OCI-LY7 (cell line): ENCODE data around the gene SLC37A1. TPM values are rescaled to one million over a fixed set of nuclear protein-coding genes. Genes with fewer than 3 reads are reported as not detected.

Experiments used
- BruUV-seq: library from RNA; stranded (reverse); fragments of 400-500 nt; replicated peaks from 2 replicates; lab custom pipeline; 2021; lab: Mats Ljungman, UMichigan
- CTCF ChIA-PET: fragments of 300-600 bp; sonication (Branson Sonifier 250); formaldehyde crosslinking; loops from one replicate; lab custom pipeline; 2022; ENCODE audit warnings: antibody characterized with exemption; ENCODE audit not compliant: unreplicated experiment; lab: Charles Lee
- POLR2A ChIA-PET: fragments of 300-600 bp; sonication (Branson Sonifier 250); formaldehyde crosslinking; loops from one replicate; lab custom pipeline; 2022; ENCODE audit warnings: antibody characterized with exemption; lab: Charles Lee
- DNase-seq: peaks from one replicate; pipeline ENCODE4 v3.0.0-alpha.2; 2015; ENCODE audit warnings: low spot score
- H2AFZ ChIP-seq: fragments of 200-600 bp; sonication (generic), shearing (Covaris generic); 2 replicates; pipeline ENCODE4 v1.6.1; 2014; ENCODE audit warnings: mild to moderate bottlenecking, antibody characterized with exemption, low read length, moderate library complexity
- H3K27ac ChIP-seq: fragments of 200-600 bp; sonication (generic); 2 replicates; pipeline ENCODE4 v1.5.1; 2014; ENCODE audit warnings: mixed run types, low read depth, mild to moderate bottlenecking, moderate library complexity, low read length, inconsistent platforms; ENCODE audit not compliant: poor library complexity, severe bottlenecking
- H3K36me3 ChIP-seq: fragments of 200-600 bp; sonication (generic); 2 replicates; pipeline ENCODE4 v1.6.1; 2014; ENCODE audit warnings: mild to moderate bottlenecking, antibody characterized with exemption, low read length, moderate library complexity, mixed read lengths; ENCODE audit not compliant: insufficient read depth
- H3K4me1 ChIP-seq: fragments of 200-600 bp; sonication (generic); 2 replicates; pipeline ENCODE4 v1.5.1; 2014; ENCODE audit warnings: mild to moderate bottlenecking, low read length; ENCODE audit not compliant: insufficient read depth, poor library complexity, severe bottlenecking
- H3K4me2 ChIP-seq: fragments of 200-600 bp; sonication (generic); 2 replicates; pipeline ENCODE4 v1.6.1; 2014; ENCODE audit warnings: mild to moderate bottlenecking, low read length
- H3K4me3 ChIP-seq: fragments of 200-600 bp; sonication (generic); 2 replicates; pipeline ENCODE4 v1.5.1; 2014; ENCODE audit warnings: mild to moderate bottlenecking, low read depth, low read length; ENCODE audit not compliant: poor library complexity, severe bottlenecking
- H3K79me2 ChIP-seq: fragments of 200-600 bp; sonication (generic); 2 replicates; pipeline ENCODE4 v1.6.1; 2016; ENCODE audit warnings: low read depth, mild to moderate bottlenecking, low read length, moderate library complexity, mixed read lengths; ENCODE audit not compliant: insufficient read depth
- H3K9me2 ChIP-seq: fragments of 200-600 bp; sonication (generic); 2 replicates; pipeline ENCODE4 v1.6.1; 2016; ENCODE audit warnings: mild to moderate bottlenecking, low read length, mixed read lengths; ENCODE audit not compliant: insufficient read depth
- H3K9me3 ChIP-seq: fragments of 200-600 bp; sonication (generic); 2 replicates; pipeline ENCODE4 v1.6.1; 2014; ENCODE audit warnings: mild to moderate bottlenecking, mixed run types, low read length, mixed read lengths
- H4K20me1 ChIP-seq: fragments of 200-600 bp; sonication (generic); 2 replicates; pipeline ENCODE4 v1.6.1; 2014; ENCODE audit warnings: mild to moderate bottlenecking, antibody characterized with exemption, low read length, moderate library complexity, mixed read lengths; ENCODE audit not compliant: insufficient read depth
- EZH2phosphoT487 ChIP-seq: fragments of 200-600 bp; sonication (generic); IDR thresholded peaks from 2 replicates; pipeline ENCODE4 v1.6.1; 2018; ENCODE audit warnings: low read depth, borderline replicate concordance, mild to moderate bottlenecking, mixed run types, antibody characterized with exemption, low read length, moderate library complexity, mixed read lengths
- intact Hi-C: fragments of 100-400 bp; cut with micrococcal nuclease; formaldehyde crosslinking; loops from one replicate; pipeline ENCODE4 v1.10.0; 2022; ENCODE audit not compliant: unreplicated experiment
- total RNA-seq, 2 experiments: library from RNA; depleted of rRNA in 1 of 2; stranded (reverse); fragments of >200 nt in 1 of 2; shearing (Covaris generic) in 1 of 2; gene quantifications; 2 replicates each; pipeline ENCODE4 v1.2.3, GENCODE V29; 2014 to 2022
- TF ChIP-seq, protein P1 (sequence below): fragments of 200-600 bp; sonication (generic); conservative IDR thresholded peaks from 2 replicates; pipeline ENCODE4 v1.5.1; 2014; ENCODE audit warnings: mild to moderate bottlenecking, antibody characterized with exemption, low read length, moderate library complexity, mixed read lengths

The SLC37A1 gene
- total RNA-seq, 2 experiments from 2014 or later = 22.5 to 27.6 TPM

DNA sequence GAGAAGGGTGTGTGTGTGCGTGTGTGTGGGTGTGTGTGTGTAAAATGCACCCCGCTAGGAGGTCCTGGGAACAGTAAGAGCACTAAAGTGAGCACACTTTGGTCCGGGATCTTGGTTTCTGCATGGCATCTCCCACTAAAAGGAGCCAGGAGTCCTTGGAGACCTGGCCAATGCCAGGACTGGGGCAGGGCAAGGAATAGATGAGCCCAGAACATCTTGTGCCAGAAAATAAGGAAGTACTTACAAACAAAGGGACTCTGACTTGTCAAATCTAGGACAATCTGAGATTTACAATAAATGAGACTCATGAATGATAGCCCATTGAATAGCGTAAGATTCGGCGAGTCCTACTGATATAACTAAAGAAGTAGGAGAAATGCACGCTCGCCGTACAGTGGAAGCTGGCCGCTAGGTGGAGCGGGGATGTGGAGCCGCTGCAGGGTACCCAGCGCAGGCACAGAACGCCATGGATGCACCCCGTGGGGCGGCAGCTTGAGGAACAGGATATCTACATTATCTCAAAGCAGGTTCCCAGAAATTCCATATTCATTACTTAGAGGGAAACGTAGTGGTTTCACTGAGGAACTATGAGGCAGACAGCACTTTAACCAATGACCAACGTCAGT is 7.1 kb downstream of the SLC37A1 start:
- ChIA-PET POLR2A (interaction anchor here (0.6 kb wide), 1 partner anchor 13 kb away, joined by 3 read pairs; no protein-coding TSS in a partner anchor), CTCF (no interaction called here)
- no TSS peak for BruUV-seq

DNA sequence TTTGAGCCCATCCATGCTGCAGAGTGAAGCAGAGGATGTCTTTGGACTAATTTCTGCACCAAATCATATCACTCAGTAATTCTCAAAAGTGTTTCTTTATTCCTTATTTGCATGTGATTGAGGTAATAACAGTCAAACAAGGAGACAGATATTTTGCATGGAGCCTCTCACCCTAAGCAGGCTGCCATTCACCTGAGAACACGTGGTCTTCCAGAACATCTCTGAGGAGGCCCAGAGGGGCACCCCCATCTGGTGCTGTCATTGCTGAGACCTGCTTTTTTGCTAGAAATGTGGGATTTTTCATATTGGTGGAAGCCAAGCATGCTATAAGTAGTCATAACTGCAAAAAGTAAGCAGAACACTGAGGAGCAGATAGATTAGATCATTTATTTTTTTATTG is 7.7 kb downstream of the SLC37A1 start:
- no peak overlapping the region for H3K27ac ChIP-seq
- intact Hi-C loops = no loop called here
- BruUV-seq = no TSS peak
- no peaks in the 10 kb centered on the region for H3K9me2 ChIP-seq
- ChIA-PET POLR2A (no interaction called here), CTCF (no interaction called here)
- no peak overlapping the region for H3K4me3 ChIP-seq
- peaks cover 18% of the 10 kb centered on the region; the same call in 1 of the 2 replicates for H3K79me2 ChIP-seq
- H3K9me3 ChIP-seq = no peaks in the 10 kb centered on the region
- H4K20me1 ChIP-seq = no peaks in the 10 kb centered on the region
- TF ChIP-seq, protein P1, sequence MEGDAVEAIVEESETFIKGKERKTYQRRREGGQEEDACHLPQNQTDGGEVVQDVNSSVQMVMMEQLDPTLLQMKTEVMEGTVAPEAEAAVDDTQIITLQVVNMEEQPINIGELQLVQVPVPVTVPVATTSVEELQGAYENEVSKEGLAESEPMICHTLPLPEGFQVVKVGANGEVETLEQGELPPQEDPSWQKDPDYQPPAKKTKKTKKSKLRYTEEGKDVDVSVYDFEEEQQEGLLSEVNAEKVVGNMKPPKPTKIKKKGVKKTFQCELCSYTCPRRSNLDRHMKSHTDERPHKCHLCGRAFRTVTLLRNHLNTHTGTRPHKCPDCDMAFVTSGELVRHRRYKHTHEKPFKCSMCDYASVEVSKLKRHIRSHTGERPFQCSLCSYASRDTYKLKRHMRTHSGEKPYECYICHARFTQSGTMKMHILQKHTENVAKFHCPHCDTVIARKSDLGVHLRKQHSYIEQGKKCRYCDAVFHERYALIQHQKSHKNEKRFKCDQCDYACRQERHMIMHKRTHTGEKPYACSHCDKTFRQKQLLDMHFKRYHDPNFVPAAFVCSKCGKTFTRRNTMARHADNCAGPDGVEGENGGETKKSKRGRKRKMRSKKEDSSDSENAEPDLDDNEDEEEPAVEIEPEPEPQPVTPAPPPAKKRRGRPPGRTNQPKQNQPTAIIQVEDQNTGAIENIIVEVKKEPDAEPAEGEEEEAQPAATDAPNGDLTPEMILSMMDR = no peak
- TF ChIP-seq EZH2phosphoT487 = no peak
- peaks cover 86% of the 10 kb centered on the region for H3K36me3 ChIP-seq
- no peak overlapping the region for H2AFZ ChIP-seq
- no peak overlapping the region for H3K4me2 ChIP-seq
- DNase-seq = no peak
- peaks cover 32% of the 10 kb centered on the region for H3K4me1 ChIP-seq

More for the DNA sequence above, 7.1 kb downstream of the SLC37A1 start:
- H3K9me3 ChIP-seq = no peaks in the 10 kb centered on the region
- H3K9me2 ChIP-seq = no peaks in the 10 kb centered on the region
- peaks cover 11% of the 10 kb centered on the region; the same call in 1 of the 2 replicates for H3K79me2 ChIP-seq
- H3K4me2 ChIP-seq = no peak overlapping the region
- peaks cover 79% of the 10 kb centered on the region for H3K36me3 ChIP-seq
- H3K4me3 ChIP-seq = no peak overlapping the region
- intact Hi-C loops = no loop called here
- H3K4me1 ChIP-seq = peaks cover 30% of the 10 kb centered on the region
- DNase-seq = no peak
- H2AFZ ChIP-seq = no peak overlapping the region
- TF ChIP-seq, protein P1 = no peak
- TF ChIP-seq EZH2phosphoT487 = no peak
- H4K20me1 ChIP-seq = no peaks in the 10 kb centered on the region
- H3K27ac ChIP-seq = no peak overlapping the region

DNA sequence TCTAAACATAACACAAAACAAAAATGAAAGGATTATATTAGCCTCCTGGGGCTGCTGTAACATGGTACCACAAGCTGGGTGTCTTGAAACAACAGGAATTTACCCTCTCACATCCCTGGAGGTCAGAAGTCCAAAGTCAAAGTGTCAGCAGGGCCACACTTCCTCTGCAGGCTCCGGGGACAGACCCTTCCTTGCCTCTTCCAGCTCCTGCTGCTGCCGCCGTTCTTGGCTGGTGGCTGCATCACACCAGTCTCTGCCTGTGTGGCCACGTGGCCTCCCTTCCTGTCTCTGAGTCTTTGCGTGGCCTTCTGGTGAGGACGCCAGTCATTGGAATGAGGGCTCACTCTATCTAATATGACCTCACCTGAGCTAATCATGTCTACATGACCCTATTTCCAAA is 8.2 kb downstream of the SLC37A1 start:
- Histone ChIP-seq H3K79me2 (peaks cover 21% of the 10 kb centered on the region; the same call in 1 of the 2 replicates), H3K4me1 (peaks cover 36% of the 10 kb centered on the region), H3K4me3 (no peak overlapping the region), H4K20me1 (no peaks in the 10 kb centered on the region), H3K4me2 (no peak overlapping the region), H3K9me2 (no peaks in the 10 kb centered on the region), H3K36me3 (peaks cover 89% of the 10 kb centered on the region), H3K9me3 (no peaks in the 10 kb centered on the region), H3K27ac (no peak overlapping the region), H2AFZ (no peak overlapping the region)
- intact Hi-C loops = no loop called here
- ChIA-PET POLR2A (no interaction called here), CTCF (no interaction called here)
- DNase-seq = no peak
- no TSS peak for BruUV-seq
- TF ChIP-seq EZH2phosphoT487 = no peak
- TF ChIP-seq, protein P1 = no peak
